HCT116 (cell line): ENCODE results near the gene CIC. TPM values are rescaled to one million over a fixed set of nuclear protein-coding genes. Genes with fewer than 3 reads are reported as not detected.

Experiments used
- ATAC-seq: fragments of 200-7000 bp; cut with Tn5 transposase; 2 replicates; pipeline ENCODE4 v1.9.1; 2020; ENCODE audit warnings: mild to moderate bottlenecking, moderate library complexity
- BruUV-seq: library from RNA; stranded (reverse); fragments of 400-500 nt; replicated peaks from 2 replicates; lab custom pipeline; 2021; lab: Mats Ljungman, UMichigan
- CTCF ChIA-PET: fragments of 300-600 bp; sonication (Branson Sonifier 250); formaldehyde crosslinking; loops from one replicate; lab custom pipeline; 2021; ENCODE audit warnings: antibody characterized with exemption; lab: Charles Lee
- POLR2A ChIA-PET: fragments of 300-600, 350-600 bp; sonication (Branson Sonifier 250); formaldehyde crosslinking; loops from one replicate; lab custom pipeline; 2021; ENCODE audit warnings: antibody characterized with exemption; lab: Charles Lee
- RAD21 ChIA-PET, 2 experiments: fragments of 300-600 bp; sonication (Branson Sonifier 250); formaldehyde crosslinking; loops; one replicate each; lab custom pipeline; 2023; ENCODE audit warnings: low total read pairs in 2 of 2; ENCODE audit not compliant: uncharacterized antibody in 2 of 2, unreplicated experiment in 2 of 2, low non-redundant PET in 1 of 2; lab: Charles Lee
- DNase-seq: peaks from one replicate; pipeline ENCODE4 v3.0.0-alpha.2; 2010; ENCODE audit warnings: low read depth, low spot score
- H2AFZ ChIP-seq: fragments of 200-600 bp; shearing (Covaris generic), sonication (generic); 2 replicates; pipeline ENCODE4 v1.6.1; 2017; ENCODE audit warnings: low read depth, mixed run types, mixed read lengths, antibody characterized with exemption, low read length; ENCODE audit not compliant: poor library complexity, severe bottlenecking
- H3K27ac ChIP-seq: 2 replicates; pipeline ENCODE4 v1.5.1; 2012; ENCODE audit warnings: low read depth, low read length
- H3K27me3 ChIP-seq: fragments of 200-600 bp; sonication (generic); 2 replicates; pipeline ENCODE4 v1.6.1; 2016; ENCODE audit warnings: mixed run types, low read length, mixed read lengths; ENCODE audit not compliant: insufficient read depth
- H3K36me3 ChIP-seq, 2 experiments: fragments of 200-500 bp in 1 of 2; fragments of 200-600 bp in 1 of 2; sonication (Bioruptor generic) in 1 of 2; sonication (generic) in 1 of 2; 2 replicates each; pipeline versions ENCODE4 v1.5.1 to v1.6.1; 2014 to 2016; ENCODE audit warnings: low read length in 2 of 2, inconsistent platforms in 1 of 2, mixed read lengths in 1 of 2, mixed run types in 1 of 2; ENCODE audit not compliant: insufficient read depth in 2 of 2, control insufficient read depth in 1 of 2
- H3K4me1 ChIP-seq, 2 experiments: fragments of 200-600 bp in 1 of 2; sonication (generic) in 1 of 2; 2 replicates each; pipeline versions ENCODE4 v1.5.1 to v1.6.1; 2012 to 2017; ENCODE audit warnings: low read length in 2 of 2, inconsistent platforms in 1 of 2, mild to moderate bottlenecking in 1 of 2, mixed read lengths in 1 of 2, mixed run types in 1 of 2, moderate library complexity in 1 of 2; ENCODE audit not compliant: insufficient read depth in 2 of 2, control insufficient read depth in 1 of 2
- H3K4me2 ChIP-seq: fragments of 200-600 bp; sonication (generic); 2 replicates; pipeline ENCODE4 v1.6.1; 2017; ENCODE audit warnings: mixed run types, low read length, mixed read lengths
- H3K4me3 ChIP-seq, 2 experiments: fragments of 200-600 bp in 1 of 2; sonication (generic) in 1 of 2; replicated peaks in 1 of 2; 2 replicates each; pipeline ENCODE4 v1.5.1; 2011 to 2016; ENCODE audit warnings: low read length in 2 of 2, control low read depth in 1 of 2, low read depth in 1 of 2, mild to moderate bottlenecking in 1 of 2, mixed read lengths in 1 of 2, mixed run types in 1 of 2
- H3K79me2 ChIP-seq: fragments of 200-600 bp; sonication (generic); 2 replicates; pipeline ENCODE4 v1.6.1; 2017; ENCODE audit warnings: mild to moderate bottlenecking, mixed run types, low read length, moderate library complexity, mixed read lengths; ENCODE audit not compliant: insufficient read depth
- H3K9ac ChIP-seq: fragments of 200-600 bp; sonication (generic); 2 replicates; pipeline ENCODE4 v1.6.1; 2016; ENCODE audit warnings: low read length, mixed read lengths
- H3K9me2 ChIP-seq: fragments of 200-600 bp; sonication (generic), shearing (Covaris generic); 2 replicates; pipeline ENCODE4 v1.6.1; 2017; ENCODE audit warnings: mixed run types, mild to moderate bottlenecking, moderate library complexity; ENCODE audit not compliant: insufficient read depth
- H3K9me3 ChIP-seq, 2 experiments: fragments of 200-500 bp in 1 of 2; fragments of 200-600 bp in 1 of 2; sonication (Bioruptor generic) in 1 of 2; sonication (generic) in 1 of 2; 2 replicates each; pipeline ENCODE4 v1.6.1; 2014 to 2017; ENCODE audit warnings: low read length in 2 of 2, mixed read lengths in 2 of 2, inconsistent platforms in 1 of 2, low read depth in 1 of 2, mild to moderate bottlenecking in 1 of 2, mixed run types in 1 of 2, moderate library complexity in 1 of 2; ENCODE audit not compliant: control insufficient read depth in 1 of 2, insufficient read depth in 1 of 2
- H4K20me1 ChIP-seq: fragments of 200-600 bp; sonication (generic), shearing (Covaris generic); 2 replicates; pipeline ENCODE4 v1.6.1; 2017; ENCODE audit warnings: mixed run types, mild to moderate bottlenecking, moderate library complexity; ENCODE audit not compliant: insufficient read depth
- CBX3 ChIP-seq: IDR thresholded peaks from 2 replicates; pipeline ENCODE4 v1.6.1; 2012; ENCODE audit warnings: low read depth
- ELF1 ChIP-seq: IDR thresholded peaks from 2 replicates; pipeline ENCODE4 v1.6.1; 2012; ENCODE audit warnings: low read depth, borderline replicate concordance
- EZH2phosphoT487 ChIP-seq: fragments of 200-600 bp; IDR thresholded peaks from 2 replicates; pipeline ENCODE4 v1.6.1; 2018; ENCODE audit warnings: antibody characterized with exemption, borderline replicate concordance
- REST ChIP-seq: IDR thresholded peaks from 2 replicates; pipeline ENCODE4 v1.6.1; 2012; ENCODE audit warnings: low read depth
- SRF ChIP-seq: IDR thresholded peaks from 2 replicates; pipeline ENCODE4 v1.6.1; 2012; ENCODE audit warnings: low read depth
- TCF7L2 ChIP-seq: IDR thresholded peaks from 2 replicates; pipeline ENCODE4 v1.7.0; 2011; ENCODE audit warnings: borderline replicate concordance, inconsistent platforms; ENCODE audit not compliant: insufficient read depth, insufficient read length; ENCODE audit errors: extremely low read depth
- ZNF274 ChIP-seq: fragments of 200-500 bp; sonication (Bioruptor generic); IDR thresholded peaks from 2 replicates; pipeline ENCODE4 v1.6.1; 2014; ENCODE audit warnings: mild to moderate bottlenecking, low read depth, low read length, inconsistent platforms
- intact Hi-C: fragments of 100-400 bp; cut with micrococcal nuclease; formaldehyde crosslinking; loops from 2 replicates; pipeline ENCODE4 v1.10.0; 2022
- total RNA-seq: library from RNA; stranded (reverse); gene quantifications from one replicate; pipeline ENCODE4 v1.2.1, GENCODE V29; 2021; ENCODE audit not compliant: unreplicated experiment
- TF ChIP-seq, protein P1 (sequence below): IDR thresholded peaks from 2 replicates; pipeline ENCODE4 v1.6.1; 2012
- TF ChIP-seq, protein P2 (sequence below): IDR thresholded peaks from 2 replicates; pipeline ENCODE4 v1.6.1; 2011; ENCODE audit warnings: mild to moderate bottlenecking, low read length, moderate library complexity; ENCODE audit not compliant: insufficient replicate concordance; ENCODE audit errors: extremely low read depth

The CIC gene
- total RNA-seq, 1 experiment from 2014 or later = 52.0 TPM

- ChIA-PET CTCF (no interaction called here), RAD21 (no interaction called here), POLR2A (no interaction called here)
- no peak overlapping the region for H3K4me3 ChIP-seq
- TF ChIP-seq ELF1 (no peak), TCF7L2 (no peak), SRF (no peak), REST (no peak), ZNF274 (no peak), EZH2phosphoT487 (no peak), CBX3 (no peak)
- TF ChIP-seq, protein P1, sequence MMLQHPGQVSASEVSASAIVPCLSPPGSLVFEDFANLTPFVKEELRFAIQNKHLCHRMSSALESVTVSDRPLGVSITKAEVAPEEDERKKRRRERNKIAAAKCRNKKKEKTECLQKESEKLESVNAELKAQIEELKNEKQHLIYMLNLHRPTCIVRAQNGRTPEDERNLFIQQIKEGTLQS = no peak
- TF ChIP-seq, protein P2, sequence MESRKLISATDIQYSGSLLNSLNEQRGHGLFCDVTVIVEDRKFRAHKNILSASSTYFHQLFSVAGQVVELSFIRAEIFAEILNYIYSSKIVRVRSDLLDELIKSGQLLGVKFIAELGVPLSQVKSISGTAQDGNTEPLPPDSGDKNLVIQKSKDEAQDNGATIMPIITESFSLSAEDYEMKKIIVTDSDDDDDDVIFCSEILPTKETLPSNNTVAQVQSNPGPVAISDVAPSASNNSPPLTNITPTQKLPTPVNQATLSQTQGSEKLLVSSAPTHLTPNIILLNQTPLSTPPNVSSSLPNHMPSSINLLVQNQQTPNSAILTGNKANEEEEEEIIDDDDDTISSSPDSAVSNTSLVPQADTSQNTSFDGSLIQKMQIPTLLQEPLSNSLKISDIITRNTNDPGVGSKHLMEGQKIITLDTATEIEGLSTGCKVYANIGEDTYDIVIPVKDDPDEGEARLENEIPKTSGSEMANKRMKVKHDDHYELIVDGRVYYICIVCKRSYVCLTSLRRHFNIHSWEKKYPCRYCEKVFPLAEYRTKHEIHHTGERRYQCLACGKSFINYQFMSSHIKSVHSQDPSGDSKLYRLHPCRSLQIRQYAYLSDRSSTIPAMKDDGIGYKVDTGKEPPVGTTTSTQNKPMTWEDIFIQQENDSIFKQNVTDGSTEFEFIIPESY = no peak
- DNase-seq (no peak), ATAC-seq (no peak)
- H3K9me2 ChIP-seq = no peaks in the 10 kb centered on the region
- H3K9ac ChIP-seq = no peak overlapping the region; the same call in 1 of the 2 replicates
- peaks cover 9 to 21% of the 10 kb centered on the region in 2 experiments for H3K36me3 ChIP-seq
- BruUV-seq = no TSS peak
- peaks cover 28 to 54% of the 10 kb centered on the region in 2 experiments for H3K4me1 ChIP-seq
- H3K4me2 ChIP-seq = no peak overlapping the region
- H3K9me3 ChIP-seq = no peaks in the 10 kb centered on the region
- no peaks in the 10 kb centered on the region for H3K27me3 ChIP-seq
- no peak overlapping the region for H2AFZ ChIP-seq
- intact Hi-C loops = no loop called here
- H4K20me1 ChIP-seq = no peaks in the 10 kb centered on the region
- H3K79me2 ChIP-seq = peaks cover 18% of the 10 kb centered on the region; the same call in 1 of the 2 replicates
- H3K27ac ChIP-seq = peak overlapping the region; percentile 24; the same call in 1 of the 2 replicates
These were observed 17.4 kb downstream of the CIC start for GRCh38 chr19:42286349-42287016.
